PC-3 (cell line): ENCODE data around the gene RMI2. TPM values are rescaled to one million over a fixed set of nuclear protein-coding genes. Genes with fewer than 3 reads are reported as not detected.

Source experiments
- ATAC-seq: fragments of 200-7000 bp; cut with Tn5 transposase; 2 replicates; pipeline ENCODE4 v1.9.1; 2020; ENCODE audit warnings: mild to moderate bottlenecking, moderate library complexity
- BruUV-seq: library from RNA; stranded (reverse); fragments of 400-500 nt; replicated peaks from 2 replicates; lab custom pipeline; 2021; lab: Mats Ljungman, UMichigan
- CTCF ChIA-PET: fragments of 300-600 bp; sonication (Branson Sonifier 250); formaldehyde crosslinking; loops from one replicate; lab custom pipeline; 2022; ENCODE audit warnings: antibody characterized with exemption; lab: Charles Lee
- POLR2A ChIA-PET: fragments of 300-600 bp; sonication (Branson Sonifier 250); formaldehyde crosslinking; loops from one replicate; lab custom pipeline; 2022; ENCODE audit warnings: antibody characterized with exemption; ENCODE audit not compliant: unreplicated experiment; lab: Charles Lee
- DNase-seq: peaks from one replicate; pipeline ENCODE4 v3.0.0-alpha.2; 2015
- H2AFZ ChIP-seq: fragments of 300-600 bp; sonication (generic); 2 replicates; pipeline ENCODE4 v1.6.0; 2016; ENCODE audit warnings: antibody characterized with exemption, low read length
- H3F3A ChIP-seq: fragments of 300-600 bp; sonication (generic); one replicate; pipeline ENCODE4 v1.6.0; 2017; ENCODE audit warnings: antibody characterized with exemption, low read length, control low read depth, mild to moderate bottlenecking; ENCODE audit not compliant: unreplicated experiment
- H3K27ac ChIP-seq: fragments of 300-600 bp; sonication (generic); 2 replicates; pipeline ENCODE4 v1.5.1; 2016; ENCODE audit warnings: mild to moderate bottlenecking, low read length
- H3K27me3 ChIP-seq: fragments of 300-600 bp; sonication (generic); 2 replicates; pipeline ENCODE4 v1.6.1; 2016; ENCODE audit warnings: low read length, mixed read lengths
- H3K36me3 ChIP-seq: fragments of 300-600 bp; sonication (generic); 2 replicates; pipeline ENCODE4 v1.6.1; 2016; ENCODE audit warnings: low read depth, mixed run types, low read length, mixed read lengths
- H3K4me1 ChIP-seq: fragments of 300-600 bp; sonication (generic); 2 replicates; pipeline ENCODE4 v1.5.1; 2016; ENCODE audit warnings: low read length; ENCODE audit not compliant: insufficient read depth
- H3K4me2 ChIP-seq: fragments of 300-600 bp; sonication (generic); 2 replicates; pipeline ENCODE4 v1.6.0; 2016; ENCODE audit warnings: low read length
- H3K4me3 ChIP-seq: fragments of 300-600 bp; sonication (generic); 2 replicates; pipeline ENCODE4 v1.5.1; 2016; ENCODE audit warnings: mild to moderate bottlenecking, low read length, mixed read lengths
- H3K79me2 ChIP-seq: fragments of 300-600 bp; sonication (generic); 2 replicates; pipeline ENCODE4 v1.6.1; 2017; ENCODE audit warnings: low read length, mixed read lengths
- H3K9ac ChIP-seq: fragments of 300-600 bp; sonication (generic); 2 replicates; pipeline ENCODE4 v1.6.0; 2016; ENCODE audit warnings: mild to moderate bottlenecking, low read length
- H3K9me2 ChIP-seq: fragments of 300-600 bp; sonication (generic); replicated peaks from 2 replicates; pipeline ENCODE4 v1.6.1; 2016; ENCODE audit warnings: mixed run types, low read length, mixed read lengths
- H3K9me3 ChIP-seq: fragments of 300-600 bp; sonication (generic); 2 replicates; pipeline ENCODE4 v1.6.1; 2016; ENCODE audit warnings: low read length, mixed read lengths
- H4K20me1 ChIP-seq: fragments of 300-600 bp; sonication (generic); 2 replicates; pipeline ENCODE4 v1.6.1; 2016; ENCODE audit warnings: low read length, mixed read lengths
- CTCF ChIP-seq: fragments of 300-600 bp; sonication (generic); conservative IDR thresholded peaks from 2 replicates; pipeline ENCODE4 v1.5.1; 2017; ENCODE audit warnings: antibody characterized with exemption, low read depth, mild to moderate bottlenecking, low read length
- EZH2 ChIP-seq: fragments of 300-600 bp; sonication (generic); IDR thresholded peaks from one replicate; pipeline ENCODE4 v1.6.1; 2017; ENCODE audit warnings: antibody characterized with exemption, mild to moderate bottlenecking, low read length; ENCODE audit not compliant: unreplicated experiment
- EZH2phosphoT487 ChIP-seq: fragments of 300-600 bp; sonication (generic); IDR thresholded peaks from 2 replicates; pipeline ENCODE4 v1.6.1; 2018; ENCODE audit warnings: mild to moderate bottlenecking, antibody characterized with exemption, low read length, borderline replicate concordance
- intact Hi-C: fragments of 100-400 bp; cut with micrococcal nuclease; formaldehyde crosslinking; loops from 2 replicates; pipeline ENCODE4 v1.9.0; 2023
- total RNA-seq: library from RNA; depleted of rRNA; stranded (reverse); fragments of >200 nt; gene quantifications from 2 replicates; pipeline ENCODE4 v1.2.3, GENCODE V29; 2014

Gene RMI2
- total RNA-seq, 1 experiment from 2014 or later = 10.9 TPM

GRCh38 chr16:11380836-11381235, 35.6 kb downstream of the RMI2 start:
- Histone ChIP-seq H3K9ac (no peak overlapping the region), H3K27me3 (no peaks in the 10 kb centered on the region), H3F3A (no peaks in the 10 kb centered on the region), H3K9me2 (no peaks in the 10 kb centered on the region), H3K79me2 (no peaks in the 10 kb centered on the region), H3K9me3 (no peaks in the 10 kb centered on the region), H4K20me1 (no peaks in the 10 kb centered on the region), H3K36me3 (no peaks in the 10 kb centered on the region), H3K4me2 (no peak overlapping the region), H3K27ac (no peak overlapping the region), H3K4me1 (peaks cover 9% of the 10 kb centered on the region), H3K4me3 (no peak overlapping the region), H2AFZ (no peak overlapping the region)
- BruUV-seq = no TSS peak
- ATAC-seq (no peak), DNase-seq (no peak)
- ChIA-PET CTCF (interaction anchor here (0.6 kb wide), 1 partner anchor 310 kb away, joined by 4 read pairs; no protein-coding TSS in a partner anchor), POLR2A (no interaction called here)
- TF ChIP-seq EZH2phosphoT487 = no peak
- no peak for TF ChIP-seq CTCF
- TF ChIP-seq EZH2 = no peak
- intact Hi-C loops = no loop called here

DNA sequence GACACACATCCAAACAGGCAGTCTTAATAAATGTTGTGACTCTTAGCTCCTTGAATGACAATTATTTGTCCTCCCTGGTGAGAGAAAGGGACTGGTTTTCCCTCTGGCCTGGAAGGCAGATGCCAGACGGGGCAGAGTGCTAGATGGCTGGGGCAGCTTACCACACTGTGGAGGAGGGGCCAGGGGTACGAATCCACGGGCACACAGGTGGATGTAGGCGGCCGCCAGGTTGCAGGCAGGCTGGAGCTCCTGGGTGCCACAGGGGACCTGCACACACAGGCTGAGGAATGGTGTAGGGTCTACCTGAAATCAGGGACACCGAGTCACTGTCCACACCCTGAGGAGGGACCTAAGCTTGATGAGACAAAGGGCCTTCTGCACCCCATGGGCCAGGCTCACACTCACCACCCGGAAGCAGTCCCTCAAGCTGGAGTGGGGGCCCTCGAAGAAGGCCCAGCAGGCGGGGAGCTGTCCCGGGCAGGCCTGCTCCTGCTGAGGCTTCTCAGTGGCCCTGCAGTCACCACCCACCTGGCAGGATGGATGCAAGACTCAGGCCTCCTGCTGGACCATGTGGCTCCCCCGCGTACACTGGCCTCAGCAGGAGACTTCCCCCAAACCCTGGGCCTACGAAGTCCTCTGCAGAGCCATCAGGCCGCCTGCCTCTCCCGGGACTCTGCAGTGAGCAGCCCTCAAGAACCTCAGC, 38.4 kb downstream of the RMI2 start:
- Histone ChIP-seq H3F3A (no peaks in the 10 kb centered on the region), H3K4me3 (no peak overlapping the region), H3K27ac (no peak overlapping the region), H3K4me2 (no peak overlapping the region), H3K36me3 (no peaks in the 10 kb centered on the region), H3K9me3 (no peaks in the 10 kb centered on the region), H3K4me1 (peaks cover 9% of the 10 kb centered on the region), H2AFZ (no peak overlapping the region), H3K9ac (no peak overlapping the region), H3K79me2 (no peaks in the 10 kb centered on the region), H4K20me1 (no peaks in the 10 kb centered on the region), H3K27me3 (no peaks in the 10 kb centered on the region), H3K9me2 (no peaks in the 10 kb centered on the region)
- ATAC-seq (no peak), DNase-seq (no peak)
- BruUV-seq = no TSS peak
- CTCF ChIA-PET = no interaction called here
- intact Hi-C loops = no loop called here
- POLR2A ChIA-PET = no interaction called here
- TF ChIP-seq EZH2 = no peak
- TF ChIP-seq EZH2phosphoT487 = no peak
- no peak for TF ChIP-seq CTCF
